GM12872 (cell line): ENCODE results near the gene ARHGAP10.

Source experiments
- TF ChIP-seq, protein P1 (sequence below): IDR thresholded peaks from 3 replicates; pipeline ENCODE4 v1.5.1; 2011; ENCODE audit warnings: low read depth, mild to moderate bottlenecking, low read length, moderate library complexity; ENCODE audit not compliant: insufficient read depth

The ARHGAP10 gene

DNA sequence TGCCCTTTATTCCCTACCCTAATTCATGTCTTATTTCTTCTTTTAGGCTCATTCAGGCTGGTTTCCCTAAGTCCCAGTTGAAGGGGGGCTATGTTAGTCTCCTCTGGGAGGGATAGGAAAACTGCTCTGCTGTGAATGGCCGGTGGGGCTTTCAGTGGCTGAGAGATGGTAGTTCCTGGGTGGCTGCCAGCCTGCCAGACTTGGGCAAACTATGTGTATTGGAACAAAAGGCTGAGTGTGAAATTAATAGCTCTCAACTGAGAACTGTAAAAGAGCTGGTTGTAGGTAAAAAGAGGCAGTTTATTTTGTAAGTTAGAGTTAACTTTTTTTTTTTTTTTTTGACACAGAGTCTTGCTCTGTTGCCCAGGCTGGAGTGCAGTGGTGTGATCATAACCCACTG is 28.8 kb downstream of the ARHGAP10 start:
- TF ChIP-seq, protein P1, sequence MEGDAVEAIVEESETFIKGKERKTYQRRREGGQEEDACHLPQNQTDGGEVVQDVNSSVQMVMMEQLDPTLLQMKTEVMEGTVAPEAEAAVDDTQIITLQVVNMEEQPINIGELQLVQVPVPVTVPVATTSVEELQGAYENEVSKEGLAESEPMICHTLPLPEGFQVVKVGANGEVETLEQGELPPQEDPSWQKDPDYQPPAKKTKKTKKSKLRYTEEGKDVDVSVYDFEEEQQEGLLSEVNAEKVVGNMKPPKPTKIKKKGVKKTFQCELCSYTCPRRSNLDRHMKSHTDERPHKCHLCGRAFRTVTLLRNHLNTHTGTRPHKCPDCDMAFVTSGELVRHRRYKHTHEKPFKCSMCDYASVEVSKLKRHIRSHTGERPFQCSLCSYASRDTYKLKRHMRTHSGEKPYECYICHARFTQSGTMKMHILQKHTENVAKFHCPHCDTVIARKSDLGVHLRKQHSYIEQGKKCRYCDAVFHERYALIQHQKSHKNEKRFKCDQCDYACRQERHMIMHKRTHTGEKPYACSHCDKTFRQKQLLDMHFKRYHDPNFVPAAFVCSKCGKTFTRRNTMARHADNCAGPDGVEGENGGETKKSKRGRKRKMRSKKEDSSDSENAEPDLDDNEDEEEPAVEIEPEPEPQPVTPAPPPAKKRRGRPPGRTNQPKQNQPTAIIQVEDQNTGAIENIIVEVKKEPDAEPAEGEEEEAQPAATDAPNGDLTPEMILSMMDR = no peak

DNA sequence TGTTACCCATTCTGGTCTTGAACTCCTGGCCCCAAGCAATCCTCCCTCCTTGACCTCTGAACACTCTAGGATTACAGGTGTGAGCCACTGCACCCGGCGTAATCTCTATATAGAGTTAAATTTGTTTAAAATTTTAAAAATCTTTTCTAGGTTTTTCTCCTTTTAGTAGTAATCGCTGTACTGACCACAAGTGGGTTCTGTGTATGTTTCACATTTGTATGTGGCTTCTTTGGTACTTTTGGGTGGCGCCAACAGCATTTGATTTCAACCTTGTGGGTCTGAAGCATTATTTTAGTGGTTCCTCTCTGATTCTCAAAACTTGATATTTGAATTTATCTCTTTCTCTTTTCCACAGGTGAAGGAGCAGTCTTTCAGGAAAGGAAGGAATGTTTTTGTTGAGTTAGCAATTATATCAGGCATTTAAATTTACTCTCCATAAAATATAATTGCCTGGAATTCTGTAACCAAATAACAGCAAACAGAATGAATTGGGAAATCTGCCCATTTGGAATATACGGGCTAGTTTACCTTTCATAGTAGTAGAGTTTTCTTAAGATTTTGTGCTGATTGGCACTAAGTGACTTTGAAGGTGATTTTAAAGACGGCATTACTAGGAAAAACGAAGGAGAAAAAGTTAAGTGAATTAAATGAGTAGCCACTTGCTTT is 29.5 kb downstream of the ARHGAP10 start:
- TF ChIP-seq, protein P1 = no peak

DNA sequence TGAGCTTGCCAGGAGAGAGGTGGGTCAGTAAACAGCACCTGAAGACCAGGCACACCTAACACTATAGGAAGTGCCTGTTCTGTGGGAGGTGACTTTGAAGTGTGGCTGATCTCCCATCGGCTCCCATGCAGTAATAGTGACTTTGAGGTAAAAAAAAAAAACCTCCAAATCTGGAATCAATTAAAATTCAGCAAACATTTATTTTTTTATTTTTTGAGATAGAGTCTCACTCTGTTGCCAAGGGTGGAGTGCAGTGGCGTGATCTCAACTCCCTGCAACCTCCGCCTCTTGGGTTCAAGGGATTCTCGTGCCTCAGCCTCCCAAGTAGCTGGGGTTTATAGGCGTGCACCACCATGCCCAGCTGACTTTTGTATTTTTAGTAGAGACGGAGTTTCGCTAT is 32.4 kb downstream of the ARHGAP10 start:
- TF ChIP-seq, protein P1 = no peak

DNA sequence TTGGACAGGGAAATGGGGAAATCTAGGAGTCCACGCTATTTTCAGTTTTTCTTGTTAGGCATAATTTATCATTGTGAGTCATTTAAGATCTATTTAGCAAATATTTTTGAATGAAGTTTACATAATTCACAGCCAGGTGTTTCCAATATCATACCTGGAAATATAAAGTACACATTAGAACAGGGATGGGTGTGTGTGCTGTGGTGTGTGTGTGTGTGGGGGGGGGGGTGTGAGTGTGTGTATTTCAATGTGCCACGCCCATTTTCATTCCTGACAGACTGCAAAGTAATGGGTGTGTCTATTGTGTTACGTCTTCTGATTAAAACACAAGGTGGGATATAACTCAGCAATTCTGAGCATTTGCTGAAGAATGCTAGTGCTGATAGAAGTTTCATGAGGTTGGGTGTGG is 33.2 kb downstream of the ARHGAP10 start:
- TF ChIP-seq, protein P1 = no peak

DNA sequence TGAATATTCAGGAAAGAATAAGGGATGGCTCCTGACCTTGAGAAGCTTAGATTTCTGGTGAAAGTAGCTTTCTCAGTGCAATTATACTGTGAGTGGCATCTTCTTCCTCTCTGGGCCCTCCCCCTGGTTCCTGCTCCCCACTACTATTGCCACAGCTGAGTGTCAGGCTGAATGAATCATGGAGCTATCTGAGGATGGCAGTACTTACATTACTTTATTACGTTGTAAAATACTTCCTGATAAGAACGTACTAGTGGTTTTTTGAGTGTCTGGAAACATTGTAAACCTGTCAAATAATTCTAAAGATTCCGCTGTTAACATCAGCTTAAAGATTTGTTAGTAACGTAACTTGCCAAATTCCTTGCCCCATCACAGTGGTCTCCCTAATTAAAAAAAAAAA is 36.2 kb downstream of the ARHGAP10 start:
- TF ChIP-seq, protein P1 = no peak

DNA sequence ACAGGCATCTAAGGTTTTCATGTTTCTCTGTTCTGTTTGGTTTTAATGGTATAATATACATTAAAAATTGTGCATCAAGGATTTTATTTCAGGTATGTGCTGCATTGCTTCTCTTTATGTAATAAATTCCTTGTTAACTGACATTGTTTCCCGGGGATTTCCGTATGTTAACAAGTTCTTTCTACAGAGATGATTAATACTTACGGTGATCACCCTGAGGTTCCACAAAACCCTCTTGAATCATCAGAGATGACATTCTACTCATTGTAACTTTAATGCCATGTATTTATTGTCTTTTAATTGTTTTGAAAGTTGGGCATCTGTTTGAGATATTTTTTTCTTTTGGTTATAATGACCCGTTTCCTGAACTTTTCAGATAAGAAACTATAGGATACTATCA is 37.5 kb downstream of the ARHGAP10 start:
- TF ChIP-seq, protein P1 = no peak

DNA sequence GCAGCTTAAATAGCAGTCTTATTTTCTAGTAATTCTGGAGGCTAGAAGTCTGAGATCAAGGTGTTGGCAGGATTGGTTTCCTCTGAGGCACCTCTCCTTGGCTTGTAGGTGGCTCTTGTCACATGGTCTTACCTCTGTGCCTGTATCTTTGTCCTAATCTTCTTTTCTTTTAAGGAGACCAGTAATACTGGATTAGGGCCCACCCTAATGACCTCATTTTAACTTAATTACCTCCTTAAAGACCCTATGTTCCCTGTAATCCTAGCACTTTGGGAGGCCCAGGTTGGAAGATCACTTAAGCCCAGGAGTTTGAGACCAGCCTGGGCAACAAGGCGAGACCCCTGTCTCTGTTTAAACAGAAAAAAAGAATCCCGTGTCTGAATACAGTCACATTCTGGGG is 38.9 kb downstream of the ARHGAP10 start:
- TF ChIP-seq, protein P1 = no peak
